Mucosa of gallbladder (tissue), 1 donor: Measurements from ENCODE around the gene GAMT. TPM values are rescaled to one million over a fixed set of nuclear protein-coding genes. Genes with fewer than 3 reads are reported as not detected.
"Not testable (repeated sequence)": the region's sequence is repeated elsewhere in the genome, so short reads cannot be mapped to it uniquely, and the experiment has no call there.

ENCODE experiments used
- DNase-seq: peaks from one replicate; pipeline ENCODE4 v3.0.0-alpha.2; 2020; ENCODE audit warnings: low spot score
- total RNA-seq: library from RNA; stranded (reverse); gene quantifications from one replicate; pipeline ENCODE4 v1.2.1, GENCODE V29; 2021
- donor health status: DM: no; HTN: no; CAD: no.

GAMT gene
- total RNA-seq, 1 donor from 2014 or later, result 27.9 TPM

GRCh38 chr19:1433119-1434039, 32.0 kb upstream of the GAMT start:
- no peak for DNase-seq

DNA sequence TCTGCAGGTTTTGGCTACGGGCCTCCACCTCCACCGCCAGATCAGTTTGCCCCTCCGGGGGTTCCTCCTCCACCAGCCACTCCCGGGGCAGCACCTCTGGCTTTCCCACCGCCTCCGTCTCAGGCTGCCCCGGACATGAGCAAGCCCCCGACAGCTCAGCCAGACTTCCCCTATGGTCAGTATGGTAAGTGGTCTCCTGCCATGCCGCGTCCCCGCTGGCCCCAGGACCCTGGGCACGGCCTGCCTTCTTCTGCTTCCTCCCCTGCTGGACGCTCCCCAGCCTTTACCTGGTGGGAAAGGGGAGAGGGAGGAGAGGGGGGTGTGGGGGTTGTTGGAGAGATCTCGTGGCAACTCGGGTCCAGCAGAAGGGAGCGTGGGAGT, 31.2 kb upstream of the GAMT start:
- no peak for DNase-seq

GRCh38 chr19:1431759-1432506, 30.6 kb upstream of the GAMT start:
- DNase-seq, result no peak

DNA sequence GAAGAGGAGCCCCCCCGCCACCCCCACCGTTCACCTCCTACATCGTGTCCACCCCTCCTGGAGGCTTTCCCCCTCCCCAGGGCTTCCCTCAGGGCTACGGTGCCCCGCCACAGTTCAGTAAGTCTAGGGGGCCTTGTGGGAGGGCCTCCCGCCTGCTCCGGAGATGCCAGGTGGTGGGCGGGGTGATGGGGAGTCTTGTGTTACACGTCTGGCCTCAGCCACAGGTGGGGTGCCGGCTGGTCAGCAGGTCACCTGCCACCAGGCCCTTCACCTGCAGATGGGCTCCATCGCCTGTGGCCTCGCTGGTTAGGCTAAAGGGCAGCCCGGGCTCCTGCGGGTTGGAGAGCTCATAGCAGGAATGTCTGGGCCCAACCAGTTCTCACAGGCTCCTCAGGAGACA, 28.9 kb upstream of the GAMT start:
- DNase-seq, result no peak

DNA sequence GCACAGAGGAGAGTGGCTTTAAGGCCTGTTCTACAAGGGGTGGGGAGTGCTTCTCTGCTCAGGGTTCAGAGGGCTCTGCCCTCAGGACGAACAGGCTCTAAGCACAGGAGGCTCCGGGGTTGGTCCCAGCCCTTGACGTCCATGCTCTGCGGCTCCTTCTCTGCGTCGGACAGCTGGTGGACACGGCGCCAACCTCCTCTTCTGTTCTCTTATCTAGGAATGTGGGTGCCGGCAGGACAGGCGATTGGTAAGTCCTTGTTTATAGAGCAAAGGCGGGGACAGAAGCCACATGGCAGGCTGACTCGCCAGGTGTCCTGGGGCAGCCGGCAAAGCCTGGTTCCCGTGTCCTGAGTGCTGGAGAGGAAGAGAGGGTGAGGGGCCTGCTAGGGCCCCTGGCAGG, 28.4 kb upstream of the GAMT start:
- DNase-seq, result peak; percentile 66

- no peak for DNase-seq
Measured at GRCh38 chr19:1428738-1429391, 27.5 kb upstream of the GAMT start.

DNA sequence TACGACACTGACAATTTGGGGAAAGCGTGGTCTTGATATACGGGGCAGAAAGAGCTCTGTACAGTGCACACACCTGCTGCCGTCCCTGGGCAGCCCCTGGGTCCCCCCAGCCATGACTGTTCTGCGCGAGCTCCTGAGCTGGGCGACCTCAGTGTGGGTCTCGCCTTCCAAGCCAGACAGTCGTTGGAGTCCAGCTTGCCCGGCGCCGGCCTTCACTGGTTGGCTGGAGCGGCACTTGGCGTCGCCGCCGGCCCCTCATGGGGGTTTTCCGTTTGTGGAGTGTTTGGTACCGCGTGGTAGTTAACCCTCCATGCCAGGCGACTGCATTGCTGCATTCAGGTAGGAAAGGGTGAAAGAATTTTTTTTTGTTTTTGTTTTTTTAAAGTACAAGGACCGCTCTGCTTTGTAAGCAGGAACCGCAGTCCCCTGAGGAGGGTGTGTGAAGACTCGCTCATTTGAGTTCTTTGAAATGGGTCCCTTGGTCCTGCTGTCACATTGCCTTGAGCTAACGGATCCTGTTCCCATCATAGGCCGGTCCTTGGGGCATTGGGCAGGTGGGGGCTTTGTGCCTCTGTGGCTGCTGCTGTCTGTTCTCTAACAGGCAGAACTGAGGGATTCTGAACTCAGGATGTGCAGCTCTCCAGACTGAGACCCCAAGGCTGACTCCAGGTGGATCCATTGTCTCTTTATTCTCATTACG, 26.0 kb upstream of the GAMT start:
- DNase-seq, result no peak

DNA sequence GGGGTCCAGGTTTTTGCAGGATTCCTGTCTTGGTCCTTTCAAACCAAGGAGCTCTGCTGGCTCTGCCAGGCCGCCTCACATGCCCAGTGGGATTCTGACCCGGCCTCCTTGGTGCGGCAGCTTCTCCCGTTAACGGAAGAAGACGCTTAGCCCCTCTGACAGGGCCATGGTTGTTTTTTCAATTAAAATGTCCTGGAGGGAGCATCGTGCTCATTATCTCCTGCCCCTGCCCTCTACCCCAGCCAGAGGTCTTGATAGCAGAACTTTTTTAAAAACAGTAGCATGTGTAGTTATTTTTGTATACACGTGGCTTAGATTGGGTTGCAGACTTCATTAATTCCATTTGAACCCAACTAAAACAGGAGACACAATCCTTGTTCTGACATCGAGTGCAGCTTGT, 25.4 kb upstream of the GAMT start:
- DNase-seq, result no peak

DNA sequence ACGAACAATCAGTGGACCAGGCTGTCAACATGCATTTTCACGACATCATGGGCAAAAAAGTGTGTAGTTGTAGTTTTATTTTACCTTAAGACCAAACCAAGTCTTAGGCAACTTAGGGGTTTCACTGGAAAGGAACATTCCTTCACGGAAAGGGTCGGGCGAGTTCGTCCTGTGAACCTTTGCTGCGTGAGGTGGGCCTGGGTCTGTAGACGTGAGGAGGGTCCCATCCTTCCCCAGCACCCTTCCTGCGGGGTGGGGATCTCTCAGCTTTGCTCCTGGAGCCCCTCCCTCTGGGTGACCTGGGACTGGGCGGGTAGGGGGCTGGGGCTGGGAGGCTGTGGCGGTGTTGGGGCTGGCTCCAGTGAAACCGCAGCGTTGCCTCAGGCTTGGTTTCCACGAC, 24.6 kb upstream of the GAMT start:
- no peak for DNase-seq

- no peak for DNase-seq
Measured at GRCh38 chr19:1425102-1425837, 23.9 kb upstream of the GAMT start.

- no peak for DNase-seq
Measured at GRCh38 chr19:1424192-1424955, 23.0 kb upstream of the GAMT start.

GRCh38 chr19:1423436-1424191, 22.3 kb upstream of the GAMT start:
- DNase-seq, result no peak

DNA sequence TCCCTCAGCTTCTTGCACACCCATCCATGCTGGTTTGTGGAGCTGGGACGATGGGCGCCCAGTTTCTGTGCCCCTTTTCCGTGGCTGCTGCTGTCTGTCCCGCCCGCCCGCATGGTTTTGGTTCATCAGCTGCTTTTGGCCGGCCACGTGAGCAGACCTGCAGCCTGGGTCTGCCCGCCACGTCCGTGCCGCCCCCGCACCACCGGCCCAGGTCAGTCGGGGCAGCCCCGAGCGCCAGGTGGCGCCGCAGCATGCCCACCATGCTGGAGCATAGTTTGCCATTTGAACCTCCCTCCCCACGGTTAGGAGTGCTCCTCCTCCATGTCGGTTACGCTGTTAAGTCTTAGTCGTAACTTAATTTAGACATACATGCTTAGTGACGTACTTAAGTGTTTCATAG, 21.6 kb upstream of the GAMT start:
- DNase-seq, result no peak

DNA sequence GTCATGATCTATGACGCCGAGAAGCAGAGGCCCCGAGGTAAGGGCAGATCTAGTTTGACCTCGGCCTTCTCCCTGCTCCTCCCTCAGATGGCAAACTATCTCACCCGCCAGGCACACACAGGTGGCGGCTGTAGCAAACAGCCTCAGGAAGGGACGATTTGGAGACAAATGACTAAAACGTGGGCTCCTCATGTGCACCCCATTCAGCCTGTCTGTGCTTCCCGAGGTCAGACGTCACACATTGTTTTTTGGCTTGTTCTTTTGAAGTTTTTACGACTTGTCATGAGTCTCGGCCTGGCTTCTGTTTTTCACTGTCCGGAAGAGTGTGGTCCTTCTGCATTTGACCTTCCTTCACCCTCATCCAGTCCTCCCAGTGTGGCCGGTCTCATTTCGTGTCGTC, 21.0 kb upstream of the GAMT start:
- DNase-seq, result no peak

GRCh38 chr19:1421958-1422305, 20.6 kb upstream of the GAMT start:
- DNase-seq, result no peak

- DNase-seq, result no peak
Measured at GRCh38 chr19:1421218-1421957, 20.0 kb upstream of the GAMT start.

DNA sequence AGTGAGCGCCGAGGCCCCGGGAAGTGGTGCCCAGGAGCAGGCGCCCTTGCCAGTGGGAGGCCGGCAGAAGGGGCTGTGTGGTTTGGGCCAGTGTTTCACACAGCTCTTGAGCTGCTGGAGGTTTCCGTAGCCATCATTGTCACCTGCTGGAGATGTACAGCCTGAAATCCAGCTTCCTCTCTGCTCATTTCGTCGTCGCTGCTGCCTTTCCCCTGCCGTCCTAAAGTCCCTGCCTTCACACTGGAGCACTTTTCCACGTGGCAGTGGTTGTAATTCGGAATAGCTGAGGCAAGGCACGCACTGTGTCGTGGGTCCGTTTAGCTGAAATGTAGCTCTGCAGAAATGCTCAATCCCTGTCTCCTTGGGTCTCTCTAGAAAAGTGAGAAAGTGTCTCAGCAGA, 19.2 kb upstream of the GAMT start:
- no peak for DNase-seq

DNA sequence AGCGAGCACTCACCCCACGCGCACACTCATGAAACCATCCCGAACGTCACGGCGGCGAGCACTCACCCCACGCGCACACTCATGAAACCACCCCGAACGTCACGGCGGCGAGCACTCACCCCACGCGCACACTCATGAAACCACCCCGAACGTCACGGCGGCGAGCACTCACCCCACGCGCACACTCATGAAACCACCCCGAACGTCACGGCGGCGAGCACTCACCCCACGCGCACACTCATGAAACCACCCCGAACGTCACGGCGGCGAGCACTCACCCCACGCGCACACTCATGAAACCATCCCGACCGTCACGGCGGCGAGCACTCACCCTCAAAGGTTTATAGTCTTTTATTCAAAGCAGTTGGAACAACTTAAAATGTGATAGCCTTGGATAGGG, 18.7 kb upstream of the GAMT start:
- not testable (repeated sequence) for DNase-seq
